Measurements from ENCODE around the gene SPNS2.

DNA sequence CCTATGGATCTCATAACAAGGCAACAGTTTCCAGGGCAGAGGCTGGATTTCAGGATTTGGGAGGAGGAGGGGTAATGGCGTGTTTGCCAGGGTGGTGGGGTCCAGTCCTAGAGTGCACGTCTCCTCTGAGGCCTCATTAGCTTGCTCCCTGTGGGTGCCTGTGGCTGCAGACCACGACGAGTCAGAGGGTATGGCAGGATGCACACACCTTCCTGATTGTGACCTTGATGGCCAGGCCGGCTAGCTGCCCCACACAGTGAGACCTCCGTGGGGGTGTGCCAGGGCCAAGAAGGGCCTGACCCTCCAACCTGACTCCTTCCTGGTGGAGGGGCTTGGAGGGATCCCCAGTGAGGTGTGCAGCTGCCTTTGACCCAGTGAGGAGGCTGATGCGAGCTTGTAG, 81.6 kb downstream of the SPNS2 start:
- TF ChIP-seq POLR2AphosphoS5 (IDR thresholded peaks at IDR 0.05): no peak
- TF ChIP-seq, protein P1, sequence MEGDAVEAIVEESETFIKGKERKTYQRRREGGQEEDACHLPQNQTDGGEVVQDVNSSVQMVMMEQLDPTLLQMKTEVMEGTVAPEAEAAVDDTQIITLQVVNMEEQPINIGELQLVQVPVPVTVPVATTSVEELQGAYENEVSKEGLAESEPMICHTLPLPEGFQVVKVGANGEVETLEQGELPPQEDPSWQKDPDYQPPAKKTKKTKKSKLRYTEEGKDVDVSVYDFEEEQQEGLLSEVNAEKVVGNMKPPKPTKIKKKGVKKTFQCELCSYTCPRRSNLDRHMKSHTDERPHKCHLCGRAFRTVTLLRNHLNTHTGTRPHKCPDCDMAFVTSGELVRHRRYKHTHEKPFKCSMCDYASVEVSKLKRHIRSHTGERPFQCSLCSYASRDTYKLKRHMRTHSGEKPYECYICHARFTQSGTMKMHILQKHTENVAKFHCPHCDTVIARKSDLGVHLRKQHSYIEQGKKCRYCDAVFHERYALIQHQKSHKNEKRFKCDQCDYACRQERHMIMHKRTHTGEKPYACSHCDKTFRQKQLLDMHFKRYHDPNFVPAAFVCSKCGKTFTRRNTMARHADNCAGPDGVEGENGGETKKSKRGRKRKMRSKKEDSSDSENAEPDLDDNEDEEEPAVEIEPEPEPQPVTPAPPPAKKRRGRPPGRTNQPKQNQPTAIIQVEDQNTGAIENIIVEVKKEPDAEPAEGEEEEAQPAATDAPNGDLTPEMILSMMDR (IDR thresholded peaks at IDR 0.05): no peak
- no peak for TF ChIP-seq POLR2A (IDR thresholded peaks at IDR 0.05)
- no peak for TF ChIP-seq EP300 (IDR thresholded peaks at IDR 0.05)
